WTC11 (cell line): ENCODE data around the gene CNN1. TPM values are rescaled to one million over a fixed set of nuclear protein-coding genes. Genes with fewer than 3 reads are reported as not detected.

Experiments
- CBFB ChIP-seq: sonication (generic); formaldehyde crosslinking; IDR thresholded peaks from 2 replicates; pipeline ENCODE4 v1.8.1; 2022; ENCODE audit warnings: mild to moderate bottlenecking, low read depth, missing genetic modification reagents
- CREM ChIP-seq: sonication (generic); formaldehyde crosslinking; IDR thresholded peaks from 2 replicates; pipeline ENCODE4 v1.8.1; 2022; ENCODE audit warnings: mild to moderate bottlenecking, missing genetic modification reagents, moderate library complexity
- GABPB1 ChIP-seq: sonication (generic); formaldehyde crosslinking; IDR thresholded peaks from 2 replicates; pipeline ENCODE4 v1.8.1; 2023; ENCODE audit warnings: mild to moderate bottlenecking, missing genetic modification reagents
- HMGA2 ChIP-seq: fragments of 250-450 bp; sonication (Bioruptor Pico); IDR thresholded peaks from 2 replicates; pipeline ENCODE4 v1.4.0; 2021; ENCODE audit warnings: mild to moderate bottlenecking, moderate library complexity
- NFATC4 ChIP-seq: fragments of 250-450 bp; sonication (Bioruptor Pico); IDR thresholded peaks from 2 replicates; pipeline ENCODE4 v1.9.0; 2021; ENCODE audit warnings: mild to moderate bottlenecking
- NFE2L1 ChIP-seq: sonication (generic); formaldehyde crosslinking; IDR thresholded peaks from 2 replicates; pipeline ENCODE4 v1.8.1; 2023; ENCODE audit warnings: missing genetic modification reagents
- NR3C1 ChIP-seq: sonication (generic); formaldehyde crosslinking; conservative IDR thresholded peaks from 2 replicates; pipeline ENCODE4 v1.8.1; 2023; ENCODE audit warnings: low read depth, mild to moderate bottlenecking, missing genetic modification reagents
- OVOL2 ChIP-seq: fragments of 250-450 bp; sonication (Bioruptor Pico); IDR thresholded peaks from 2 replicates; pipeline ENCODE4 v1.9.0; 2021; ENCODE audit warnings: mild to moderate bottlenecking, borderline replicate concordance
- RORB ChIP-seq: fragments of 250-450 bp; sonication (Bioruptor Pico); IDR thresholded peaks from 2 replicates; pipeline ENCODE4 v1.9.0; 2021; ENCODE audit warnings: mild to moderate bottlenecking
- SMAD4 ChIP-seq: sonication (generic); formaldehyde crosslinking; IDR thresholded peaks from 2 replicates; pipeline ENCODE4 v1.8.0; 2022; ENCODE audit warnings: mild to moderate bottlenecking, missing genetic modification reagents
- TP53 ChIP-seq: sonication (generic); formaldehyde crosslinking; IDR thresholded peaks from 2 replicates; pipeline ENCODE4 v1.8.1; 2023; ENCODE audit warnings: mild to moderate bottlenecking, missing genetic modification reagents
- ZNF121 ChIP-seq: sonication (generic); formaldehyde crosslinking; IDR thresholded peaks from 2 replicates; pipeline ENCODE4 v1.8.0; 2023; ENCODE audit warnings: missing genetic modification reagents
- ZNF138 ChIP-seq: sonication (generic); formaldehyde crosslinking; conservative IDR thresholded peaks from 2 replicates; pipeline ENCODE4 v1.8.1; 2022; ENCODE audit warnings: mild to moderate bottlenecking, moderate library complexity, missing genetic modification reagents
- ZNF232 ChIP-seq: sonication (generic); formaldehyde crosslinking; IDR thresholded peaks from 2 replicates; pipeline ENCODE4 v1.8.0; 2022; ENCODE audit warnings: mild to moderate bottlenecking, missing genetic modification reagents
- ZNF416 ChIP-seq: fragments of 250-450 bp; sonication (Bioruptor Pico); IDR thresholded peaks from 2 replicates; pipeline ENCODE4 v1.9.0; 2021; ENCODE audit warnings: mild to moderate bottlenecking, inconsistent platforms
- ZNF671 ChIP-seq: fragments of 250-450 bp; sonication (Bioruptor Pico); IDR thresholded peaks from 2 replicates; pipeline ENCODE4 v1.8.0; 2021; ENCODE audit warnings: mild to moderate bottlenecking
- total RNA-seq: library from RNA; stranded (reverse); gene quantifications from 3 replicates; pipeline ENCODE4 v1.2.3, GENCODE V29; 2021
- TF ChIP-seq, protein P1 (sequence below): sonication (generic); formaldehyde crosslinking; IDR thresholded peaks from 2 replicates; pipeline ENCODE4 v1.8.0; 2023; ENCODE audit warnings: missing genetic modification reagents, mild to moderate bottlenecking, borderline replicate concordance
- TF ChIP-seq, protein P2 (sequence below): sonication (generic); formaldehyde crosslinking; IDR thresholded peaks from 2 replicates; pipeline ENCODE4 v1.8.0; 2022; ENCODE audit warnings: mild to moderate bottlenecking, missing genetic modification reagents
- TF ChIP-seq, protein P3 (sequence below): sonication (generic); formaldehyde crosslinking; IDR thresholded peaks from 2 replicates; pipeline ENCODE4 v1.8.1; 2022; ENCODE audit warnings: missing genetic modification reagents, borderline replicate concordance
- TF ChIP-seq, protein P4 (sequence below): fragments of 200-600 bp; IDR thresholded peaks from 2 replicates; pipeline ENCODE4 v1.8.0; 2022; ENCODE audit warnings: antibody characterized with exemption
- TF ChIP-seq, protein P5 (sequence below): sonication (generic); formaldehyde crosslinking; IDR thresholded peaks from 2 replicates; pipeline ENCODE4 v1.8.0; 2022; ENCODE audit warnings: mild to moderate bottlenecking, missing genetic modification reagents
- TF ChIP-seq, protein P6 (sequence below): sonication (generic); formaldehyde crosslinking; IDR thresholded peaks from 2 replicates; pipeline ENCODE4 v1.8.1; 2023; ENCODE audit warnings: mild to moderate bottlenecking, missing genetic modification reagents, moderate library complexity
- TF ChIP-seq, protein P7 (sequence below): sonication (generic); formaldehyde crosslinking; IDR thresholded peaks from 2 replicates; pipeline ENCODE4 v1.8.0; 2023; ENCODE audit warnings: missing genetic modification reagents
- TF ChIP-seq, protein P8 (sequence below): fragments of 250-450 bp; sonication (Bioruptor Pico); IDR thresholded peaks from 2 replicates; pipeline ENCODE4 v1.9.0; 2021; ENCODE audit warnings: mild to moderate bottlenecking

The CNN1 gene
- total RNA-seq, 1 experiment from 2014 or later: 16.0 TPM

DNA sequence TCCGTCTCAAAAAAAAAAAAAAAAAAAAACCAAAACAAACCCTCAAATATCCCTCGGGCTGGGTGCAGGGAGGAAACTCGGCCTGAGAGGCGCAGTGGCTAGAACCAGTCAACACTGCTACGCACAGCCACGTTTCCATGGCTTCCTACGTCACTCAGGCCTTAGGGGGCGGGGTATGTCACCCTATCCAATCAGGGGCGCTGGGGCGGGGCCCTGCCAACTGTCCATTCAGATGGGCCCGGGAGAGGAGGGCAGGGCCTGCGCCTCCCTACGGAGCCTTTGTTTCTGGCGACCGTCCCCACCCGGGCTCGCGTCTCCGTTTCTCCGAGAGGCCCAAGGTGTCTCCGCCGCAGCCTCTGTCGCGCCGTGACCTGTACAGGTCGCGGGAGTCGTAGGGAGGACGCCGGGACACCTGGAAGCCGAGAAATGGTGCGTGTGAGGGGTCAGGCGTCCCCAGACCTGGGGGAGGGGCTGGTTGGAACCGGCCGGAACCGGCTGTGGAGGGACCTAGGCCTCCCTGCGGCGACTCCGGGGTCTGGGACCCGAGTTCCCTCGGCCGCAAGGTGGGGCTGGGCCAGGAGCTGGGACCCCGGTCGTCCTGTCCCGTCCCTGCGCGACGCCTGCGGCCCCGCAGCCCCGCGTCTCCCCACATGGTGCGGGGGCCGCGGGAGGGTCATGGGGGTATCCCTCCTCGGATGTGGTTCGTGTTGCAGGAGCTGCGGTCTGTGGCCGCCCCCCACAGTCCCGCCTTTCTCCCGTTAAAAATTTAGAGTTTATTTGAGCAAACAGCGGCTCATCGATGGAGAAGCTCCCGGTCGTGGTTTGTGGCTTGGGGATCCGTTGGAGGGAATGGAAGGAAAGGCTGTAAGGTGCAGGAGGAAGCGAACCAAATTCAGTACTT lies 58.8 kb downstream of the CNN1 start, which contains the start of gene ZNF627 (continued):
- TF ChIP-seq, protein P1, sequence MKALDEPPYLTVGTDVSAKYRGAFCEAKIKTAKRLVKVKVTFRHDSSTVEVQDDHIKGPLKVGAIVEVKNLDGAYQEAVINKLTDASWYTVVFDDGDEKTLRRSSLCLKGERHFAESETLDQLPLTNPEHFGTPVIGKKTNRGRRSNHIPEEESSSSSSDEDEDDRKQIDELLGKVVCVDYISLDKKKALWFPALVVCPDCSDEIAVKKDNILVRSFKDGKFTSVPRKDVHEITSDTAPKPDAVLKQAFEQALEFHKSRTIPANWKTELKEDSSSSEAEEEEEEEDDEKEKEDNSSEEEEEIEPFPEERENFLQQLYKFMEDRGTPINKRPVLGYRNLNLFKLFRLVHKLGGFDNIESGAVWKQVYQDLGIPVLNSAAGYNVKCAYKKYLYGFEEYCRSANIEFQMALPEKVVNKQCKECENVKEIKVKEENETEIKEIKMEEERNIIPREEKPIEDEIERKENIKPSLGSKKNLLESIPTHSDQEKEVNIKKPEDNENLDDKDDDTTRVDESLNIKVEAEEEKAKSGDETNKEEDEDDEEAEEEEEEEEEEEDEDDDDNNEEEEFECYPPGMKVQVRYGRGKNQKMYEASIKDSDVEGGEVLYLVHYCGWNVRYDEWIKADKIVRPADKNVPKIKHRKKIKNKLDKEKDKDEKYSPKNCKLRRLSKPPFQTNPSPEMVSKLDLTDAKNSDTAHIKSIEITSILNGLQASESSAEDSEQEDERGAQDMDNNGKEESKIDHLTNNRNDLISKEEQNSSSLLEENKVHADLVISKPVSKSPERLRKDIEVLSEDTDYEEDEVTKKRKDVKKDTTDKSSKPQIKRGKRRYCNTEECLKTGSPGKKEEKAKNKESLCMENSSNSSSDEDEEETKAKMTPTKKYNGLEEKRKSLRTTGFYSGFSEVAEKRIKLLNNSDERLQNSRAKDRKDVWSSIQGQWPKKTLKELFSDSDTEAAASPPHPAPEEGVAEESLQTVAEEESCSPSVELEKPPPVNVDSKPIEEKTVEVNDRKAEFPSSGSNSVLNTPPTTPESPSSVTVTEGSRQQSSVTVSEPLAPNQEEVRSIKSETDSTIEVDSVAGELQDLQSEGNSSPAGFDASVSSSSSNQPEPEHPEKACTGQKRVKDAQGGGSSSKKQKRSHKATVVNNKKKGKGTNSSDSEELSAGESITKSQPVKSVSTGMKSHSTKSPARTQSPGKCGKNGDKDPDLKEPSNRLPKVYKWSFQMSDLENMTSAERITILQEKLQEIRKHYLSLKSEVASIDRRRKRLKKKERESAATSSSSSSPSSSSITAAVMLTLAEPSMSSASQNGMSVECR (CRISPR knock-in tag): peak; percentile 96
- TF ChIP-seq HMGA2 (CRISPR knock-in tag) (peak; percentile 16; the same call in 1 of the 2 replicates), SMAD4 (CRISPR knock-in tag) (no peak), ZNF138 (CRISPR knock-in tag) (no peak), ZNF232 (CRISPR knock-in tag) (peak; percentile 77), NR3C1 (CRISPR knock-in tag) (no peak), NFATC4 (CRISPR knock-in tag) (0 out of 2 replicates have a peak, but pooled peaks have one; percentile 49), ZNF671 (CRISPR knock-in tag) (no peak), RORB (CRISPR knock-in tag) (no peak), CBFB (CRISPR knock-in tag) (no peak), ZNF416 (CRISPR knock-in tag) (0 out of 2 replicates have a peak, but pooled peaks have one; percentile 46), NFE2L1 (CRISPR knock-in tag) (no peak), CREM (CRISPR knock-in tag) (peak; percentile 68), GABPB1 (peak; percentile 50; the same call in 1 of the 2 replicates), TP53 (no peak), ZNF121 (no peak), OVOL2 (no peak)
- TF ChIP-seq, protein P2, sequence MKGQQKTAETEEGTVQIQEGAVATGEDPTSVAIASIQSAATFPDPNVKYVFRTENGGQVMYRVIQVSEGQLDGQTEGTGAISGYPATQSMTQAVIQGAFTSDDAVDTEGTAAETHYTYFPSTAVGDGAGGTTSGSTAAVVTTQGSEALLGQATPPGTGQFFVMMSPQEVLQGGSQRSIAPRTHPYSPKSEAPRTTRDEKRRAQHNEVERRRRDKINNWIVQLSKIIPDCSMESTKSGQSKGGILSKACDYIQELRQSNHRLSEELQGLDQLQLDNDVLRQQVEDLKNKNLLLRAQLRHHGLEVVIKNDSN (CRISPR knock-in tag): peak; percentile 47; the same call in 1 of the 2 replicates
- TF ChIP-seq, protein P3, sequence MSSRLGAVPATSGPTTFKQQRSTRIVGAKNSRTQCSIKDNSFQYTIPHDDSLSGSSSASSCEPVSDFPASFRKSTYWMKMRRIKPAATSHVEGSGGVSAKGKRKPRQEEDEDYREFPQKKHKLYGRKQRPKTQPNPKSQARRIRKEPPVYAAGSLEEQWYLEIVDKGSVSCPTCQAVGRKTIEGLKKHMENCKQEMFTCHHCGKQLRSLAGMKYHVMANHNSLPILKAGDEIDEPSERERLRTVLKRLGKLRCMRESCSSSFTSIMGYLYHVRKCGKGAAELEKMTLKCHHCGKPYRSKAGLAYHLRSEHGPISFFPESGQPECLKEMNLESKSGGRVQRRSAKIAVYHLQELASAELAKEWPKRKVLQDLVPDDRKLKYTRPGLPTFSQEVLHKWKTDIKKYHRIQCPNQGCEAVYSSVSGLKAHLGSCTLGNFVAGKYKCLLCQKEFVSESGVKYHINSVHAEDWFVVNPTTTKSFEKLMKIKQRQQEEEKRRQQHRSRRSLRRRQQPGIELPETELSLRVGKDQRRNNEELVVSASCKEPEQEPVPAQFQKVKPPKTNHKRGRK (CRISPR knock-in tag): no peak
- TF ChIP-seq, protein P4, sequence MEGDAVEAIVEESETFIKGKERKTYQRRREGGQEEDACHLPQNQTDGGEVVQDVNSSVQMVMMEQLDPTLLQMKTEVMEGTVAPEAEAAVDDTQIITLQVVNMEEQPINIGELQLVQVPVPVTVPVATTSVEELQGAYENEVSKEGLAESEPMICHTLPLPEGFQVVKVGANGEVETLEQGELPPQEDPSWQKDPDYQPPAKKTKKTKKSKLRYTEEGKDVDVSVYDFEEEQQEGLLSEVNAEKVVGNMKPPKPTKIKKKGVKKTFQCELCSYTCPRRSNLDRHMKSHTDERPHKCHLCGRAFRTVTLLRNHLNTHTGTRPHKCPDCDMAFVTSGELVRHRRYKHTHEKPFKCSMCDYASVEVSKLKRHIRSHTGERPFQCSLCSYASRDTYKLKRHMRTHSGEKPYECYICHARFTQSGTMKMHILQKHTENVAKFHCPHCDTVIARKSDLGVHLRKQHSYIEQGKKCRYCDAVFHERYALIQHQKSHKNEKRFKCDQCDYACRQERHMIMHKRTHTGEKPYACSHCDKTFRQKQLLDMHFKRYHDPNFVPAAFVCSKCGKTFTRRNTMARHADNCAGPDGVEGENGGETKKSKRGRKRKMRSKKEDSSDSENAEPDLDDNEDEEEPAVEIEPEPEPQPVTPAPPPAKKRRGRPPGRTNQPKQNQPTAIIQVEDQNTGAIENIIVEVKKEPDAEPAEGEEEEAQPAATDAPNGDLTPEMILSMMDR: no peak
- TF ChIP-seq, protein P5, sequence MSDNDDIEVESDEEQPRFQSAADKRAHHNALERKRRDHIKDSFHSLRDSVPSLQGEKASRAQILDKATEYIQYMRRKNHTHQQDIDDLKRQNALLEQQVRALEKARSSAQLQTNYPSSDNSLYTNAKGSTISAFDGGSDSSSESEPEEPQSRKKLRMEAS: peak; percentile 64
- TF ChIP-seq, protein P6, sequence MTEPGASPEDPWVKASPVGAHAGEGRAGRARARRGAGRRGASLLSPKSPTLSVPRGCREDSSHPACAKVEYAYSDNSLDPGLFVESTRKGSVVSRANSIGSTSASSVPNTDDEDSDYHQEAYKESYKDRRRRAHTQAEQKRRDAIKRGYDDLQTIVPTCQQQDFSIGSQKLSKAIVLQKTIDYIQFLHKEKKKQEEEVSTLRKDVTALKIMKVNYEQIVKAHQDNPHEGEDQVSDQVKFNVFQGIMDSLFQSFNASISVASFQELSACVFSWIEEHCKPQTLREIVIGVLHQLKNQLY (CRISPR knock-in tag): no peak
- TF ChIP-seq, protein P7, sequence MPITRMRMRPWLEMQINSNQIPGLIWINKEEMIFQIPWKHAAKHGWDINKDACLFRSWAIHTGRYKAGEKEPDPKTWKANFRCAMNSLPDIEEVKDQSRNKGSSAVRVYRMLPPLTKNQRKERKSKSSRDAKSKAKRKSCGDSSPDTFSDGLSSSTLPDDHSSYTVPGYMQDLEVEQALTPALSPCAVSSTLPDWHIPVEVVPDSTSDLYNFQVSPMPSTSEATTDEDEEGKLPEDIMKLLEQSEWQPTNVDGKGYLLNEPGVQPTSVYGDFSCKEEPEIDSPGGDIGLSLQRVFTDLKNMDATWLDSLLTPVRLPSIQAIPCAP (CRISPR knock-in tag): no peak
- TF ChIP-seq, protein P8, sequence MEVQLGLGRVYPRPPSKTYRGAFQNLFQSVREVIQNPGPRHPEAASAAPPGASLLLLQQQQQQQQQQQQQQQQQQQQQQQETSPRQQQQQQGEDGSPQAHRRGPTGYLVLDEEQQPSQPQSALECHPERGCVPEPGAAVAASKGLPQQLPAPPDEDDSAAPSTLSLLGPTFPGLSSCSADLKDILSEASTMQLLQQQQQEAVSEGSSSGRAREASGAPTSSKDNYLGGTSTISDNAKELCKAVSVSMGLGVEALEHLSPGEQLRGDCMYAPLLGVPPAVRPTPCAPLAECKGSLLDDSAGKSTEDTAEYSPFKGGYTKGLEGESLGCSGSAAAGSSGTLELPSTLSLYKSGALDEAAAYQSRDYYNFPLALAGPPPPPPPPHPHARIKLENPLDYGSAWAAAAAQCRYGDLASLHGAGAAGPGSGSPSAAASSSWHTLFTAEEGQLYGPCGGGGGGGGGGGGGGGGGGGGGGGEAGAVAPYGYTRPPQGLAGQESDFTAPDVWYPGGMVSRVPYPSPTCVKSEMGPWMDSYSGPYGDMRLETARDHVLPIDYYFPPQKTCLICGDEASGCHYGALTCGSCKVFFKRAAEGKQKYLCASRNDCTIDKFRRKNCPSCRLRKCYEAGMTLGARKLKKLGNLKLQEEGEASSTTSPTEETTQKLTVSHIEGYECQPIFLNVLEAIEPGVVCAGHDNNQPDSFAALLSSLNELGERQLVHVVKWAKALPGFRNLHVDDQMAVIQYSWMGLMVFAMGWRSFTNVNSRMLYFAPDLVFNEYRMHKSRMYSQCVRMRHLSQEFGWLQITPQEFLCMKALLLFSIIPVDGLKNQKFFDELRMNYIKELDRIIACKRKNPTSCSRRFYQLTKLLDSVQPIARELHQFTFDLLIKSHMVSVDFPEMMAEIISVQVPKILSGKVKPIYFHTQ (CRISPR knock-in tag): 0 out of 2 replicates have a peak, but pooled peaks have one; percentile 28
